GM21526 (cell line): ENCODE data around the gene AADACL4.
"Not testable (repeated sequence)": the region's sequence is repeated elsewhere in the genome, so short reads cannot be mapped to it uniquely, and the experiment has no call there.

Source experiments
- ATAC-seq: cut with Tn5 transposase; IDR thresholded peaks from one replicate; pipeline ENCODE4 v1.9.1; 2021; ENCODE audit warnings: moderate library complexity; ENCODE audit not compliant: unreplicated experiment, low FRiP score

AADACL4 gene

GRCh38 chr1:12626888-12627287 is 17.0 kb upstream of the AADACL4 start:
- no peak for ATAC-seq

- ATAC-seq, result no peak
These were observed 16.6 kb upstream of the AADACL4 start for GRCh38 chr1:12627296-12627695.

- no peak for ATAC-seq
These were observed 14.4 kb upstream of the AADACL4 start for GRCh38 chr1:12629511-12629956.

- ATAC-seq, result no peak
These were observed 13.7 kb upstream of the AADACL4 start for GRCh38 chr1:12629985-12630760.

- no peak for ATAC-seq
These were observed 12.8 kb upstream of the AADACL4 start for GRCh38 chr1:12630946-12631530.

- no peak for ATAC-seq
These were observed 12.3 kb upstream of the AADACL4 start for GRCh38 chr1:12631571-12631970.

- ATAC-seq, result no peak
These were observed 9.7 kb upstream of the AADACL4 start for GRCh38 chr1:12634156-12634555.

- ATAC-seq, result no peak
These were observed 9.1 kb upstream of the AADACL4 start for GRCh38 chr1:12634696-12635202.

GRCh38 chr1:12636098-12636950 is 7.6 kb upstream of the AADACL4 start:
- no peak for ATAC-seq

GRCh38 chr1:12637693-12638092 is 6.2 kb upstream of the AADACL4 start:
- no peak for ATAC-seq

- ATAC-seq, result no peak
These were observed 3.5 kb upstream of the AADACL4 start for GRCh38 chr1:12640237-12640957.

GRCh38 chr1:12640958-12641272 is 3.0 kb upstream of the AADACL4 start:
- no peak for ATAC-seq

GRCh38 chr1:12643079-12643478 is 806 bp upstream of the AADACL4 start:
- ATAC-seq, result no peak

GRCh38 chr1:12644237-12644636 is 352 bp downstream of the AADACL4 start:
- no peak for ATAC-seq

- ATAC-seq, result no peak
These were observed 944 bp downstream of the AADACL4 start for GRCh38 chr1:12644829-12645228.

GRCh38 chr1:12645401-12645800 is 1.5 kb downstream of the AADACL4 start:
- not testable (repeated sequence) for ATAC-seq

GRCh38 chr1:12648741-12649140 is 4.9 kb downstream of the AADACL4 start:
- no peak for ATAC-seq

- no peak for ATAC-seq
These were observed 6.1 kb downstream of the AADACL4 start for GRCh38 chr1:12649971-12650421.

GRCh38 chr1:12654004-12654567 is 10.2 kb downstream of the AADACL4 start:
- no peak for ATAC-seq

- ATAC-seq, result no peak
These were observed 10.8 kb downstream of the AADACL4 start for GRCh38 chr1:12654657-12655056.
